Psoas muscle (tissue), 8 donors: ENCODE results near the gene PREX1. TPM values are rescaled to one million over a fixed set of nuclear protein-coding genes. Genes with fewer than 3 reads are reported as not detected.

ENCODE experiments used
- ATAC-seq, 4 donors: fragments of 200-7000 bp; cut with Tn5 transposase; one replicate each; pipeline ENCODE4 v1.9.1; 2020; ENCODE audit warnings: moderate library complexity in 3 of 4, mild to moderate bottlenecking in 2 of 4
- DNase-seq, 2 donors: peaks; one replicate each; pipeline ENCODE4 v3.0.0-alpha.2; 2020
- H3K27ac ChIP-seq: fragments of 200-600 bp; one replicate; pipeline ENCODE4 v1.8.0; 2022
- H3K27me3 ChIP-seq, 3 donors: fragments of 200-600 bp in 1 of 3; one replicate each; pipeline versions ENCODE4 v1.6.1 to v1.8.0; 2013 to 2022; ENCODE audit warnings: low read length in 2 of 3, mild to moderate bottlenecking in 2 of 3, moderate library complexity in 1 of 3; ENCODE audit not compliant: insufficient read depth in 3 of 3
- H3K36me3 ChIP-seq, 2 donors: fragments of 200-600 bp in 1 of 2; one replicate each; pipeline versions ENCODE4 v1.6.1 to v1.8.0; 2013 to 2022; ENCODE audit warnings: low read depth in 1 of 2, mild to moderate bottlenecking in 1 of 2, moderate library complexity in 1 of 2; ENCODE audit not compliant: insufficient read depth in 1 of 2
- H3K4me1 ChIP-seq: fragments of 200-600 bp; one replicate; pipeline ENCODE4 v1.8.0; 2022
- H3K4me3 ChIP-seq: fragments of 200-600 bp; one replicate; pipeline ENCODE4 v1.8.0; 2022; ENCODE audit warnings: mild to moderate bottlenecking
- H3K9me3 ChIP-seq: fragments of 200-600 bp; one replicate; pipeline ENCODE4 v1.8.0; 2022
- CTCF ChIP-seq: fragments of 200-600 bp; IDR thresholded peaks from one replicate; pipeline ENCODE4 v1.8.0; 2022; ENCODE audit warnings: antibody characterized with exemption
- WGBS, 3 donors: extraction: QIAGEN DNeasy Blood & Tissue Kit; methylation state at CpG; one replicate each; pipeline versions ENCODE4 v1.1.6 to v1.1.7; 2013; 5-methylcytosine and 5-hydroxymethylcytosine counted together
- intact Hi-C, 2 donors: fragments of 100-400 bp; cut with DNase I; formaldehyde crosslinking; loops; one replicate each; pipeline versions ENCODE4 v1.11.0 to v1.14.2; 2022
- polyA plus RNA-seq, 3 donors: library from polyadenylated mRNA; stranded (reverse); fragments of 200-250 nt; gene quantifications; one replicate each; pipeline ENCODE4 v1.2.3, GENCODE V29; 2013
- total RNA-seq, 4 donors: library from RNA; stranded (reverse); fragmentation: NEBNext Ultra II Directional in 2 of 4; extraction: Animal tissue kit (Norgen Biotek cat#: 25700) in 2 of 4; gene quantifications; one replicate each; pipeline versions ENCODE4 v1.2.1 to v1.2.4, GENCODE V29; 2021 to 2023
- donor health status: healthy with polysubstance abuse.
- donor health status: DM: no; HTN: no; CAD: no; lungs with moderate emphysema.
- donor health status: Bipolar disorder and iron deficiency.
- donor health status: healthy.
- donor health status: DM: yes; HTN: yes; CAD: no.
- donor health status: DM: no; HTN: no; CAD: no.
- donor health status: DM: no; HTN: no; CAD: no.
- donor health status: DM: yes; HTN: yes; CAD: no.

Gene PREX1
- total and polyA plus RNA-seq, 7 donors: 2.5 to 8.3 (median 5.3) TPM

- H3K9me3 ChIP-seq: no peaks in the 10 kb centered on the region
- no peak for TF ChIP-seq CTCF
- intact Hi-C loops: no loop called here
- no peak overlapping the region for H3K27ac ChIP-seq
- ATAC-seq (no peak), DNase-seq (no peak)
- no peak overlapping the region for H3K4me3 ChIP-seq
- WGBS, 3 donors: 49 to 50% (median 49%) methylated on average over 6 of the region's 6 CpGs
- H3K4me1 ChIP-seq: no peaks in the 10 kb centered on the region
- H3K36me3 ChIP-seq: no peaks in the 10 kb centered on the region
- H3K27me3 ChIP-seq: peaks cover 0 to 2% (median 0%) of the 10 kb centered on the region in 3 donors
Observed at GRCh38 chr20:48791666-48792071, 36.1 kb downstream of the PREX1 start.

- H3K4me3 ChIP-seq: no peak overlapping the region
- H3K9me3 ChIP-seq: no peaks in the 10 kb centered on the region
- no peaks in the 10 kb centered on the region for H3K4me1 ChIP-seq
- no peak overlapping the region for H3K27ac ChIP-seq
- 25 to 33% (median 28%) methylated on average over 11 of the region's 11 CpGs for WGBS, 3 donors
- no peak for DNase-seq
- no peaks in the 10 kb centered on the region for H3K36me3 ChIP-seq
- H3K27me3 ChIP-seq: peaks cover 0 to 3% (median 0%) of the 10 kb centered on the region in 3 donors
- ATAC-seq: peak in 3 of 4 donors; percentile 49 to 74 (median 58)
- no peak for TF ChIP-seq CTCF
- intact Hi-C loops: no loop called here
Observed at GRCh38 chr20:48791014-48791413, 36.8 kb downstream of the PREX1 start.

GRCh38 chr20:48790473-48791003 is 37.3 kb downstream of the PREX1 start:
- DNase-seq (no peak), ATAC-seq (no peak)
- Histone ChIP-seq H3K36me3 (no peaks in the 10 kb centered on the region), H3K27ac (no peak overlapping the region), H3K4me1 (no peaks in the 10 kb centered on the region), H3K27me3 (peaks cover 0 to 3% (median 0%) of the 10 kb centered on the region in 3 donors), H3K9me3 (no peaks in the 10 kb centered on the region), H3K4me3 (no peak overlapping the region)
- WGBS, 3 donors: 68 to 70% (median 70%) methylated on average over 5 of the region's 5 CpGs
- TF ChIP-seq CTCF: no peak
- intact Hi-C loops: no loop called here

GRCh38 chr20:48789781-48790472 is 37.9 kb downstream of the PREX1 start:
- H3K27ac ChIP-seq: no peak overlapping the region
- intact Hi-C loops: no loop called here
- no peaks in the 10 kb centered on the region for H3K9me3 ChIP-seq
- TF ChIP-seq CTCF: no peak
- peaks cover 0 to 3% (median 0%) of the 10 kb centered on the region in 3 donors for H3K27me3 ChIP-seq
- no peaks in the 10 kb centered on the region for H3K36me3 ChIP-seq
- DNase-seq (no peak), ATAC-seq (no peak)
- 76 to 87% (median 81%) methylated on average over 9 of the region's 9 CpGs for WGBS, 3 donors
- no peak overlapping the region for H3K4me3 ChIP-seq
- H3K4me1 ChIP-seq: no peaks in the 10 kb centered on the region
